Measurements from ENCODE around the gene SMYD3. TPM values are rescaled to one million over a fixed set of nuclear protein-coding genes. Genes with fewer than 3 reads are reported as not detected.

SMYD3 gene
- total RNA-seq, 2 experiments from 2014 or later = 21.3 to 21.4 TPM

- CTCF ChIA-PET = interaction anchor here (0.6 to 2.0 kb wide), 5 partner anchors 12 to 1126 kb away, joined by 3 to 6 read pairs (median 3); no protein-coding TSS in a partner anchor
- no peak for DNase-seq
- Mint-ChIP-seq H3K27ac (no peak overlapping the region), H3K4me3 (no peak overlapping the region), H3K4me1 (ENCODE audit: low read depth) (peaks cover 2% of the 10 kb centered on the region), H3K36me3 (ENCODE audit: low read depth) (peaks cover 3% of the 10 kb centered on the region), H3K9me3 (peaks cover 10% of the 10 kb centered on the region), H3K27me3 (ENCODE audit: low read depth) (no peaks in the 10 kb centered on the region)
- intact Hi-C loops (cut with micrococcal nuclease) = no loop called here
These were observed 23.4 kb upstream of the SMYD3 start for GRCh38 chr1:246530482-246530881.

- intact Hi-C loops (cut with micrococcal nuclease) = no loop called here
- DNase-seq = no peak
- CTCF ChIA-PET = no interaction called here
- Mint-ChIP-seq H3K4me3 (no peak overlapping the region), H3K36me3 (ENCODE audit: low read depth) (peaks cover 3% of the 10 kb centered on the region), H3K9me3 (peaks cover 10% of the 10 kb centered on the region), H3K27ac (no peak overlapping the region), H3K27me3 (ENCODE audit: low read depth) (no peaks in the 10 kb centered on the region), H3K4me1 (ENCODE audit: low read depth) (peaks cover 2% of the 10 kb centered on the region)
These were observed 22.1 kb upstream of the SMYD3 start for GRCh38 chr1:246528933-246529731.

DNA sequence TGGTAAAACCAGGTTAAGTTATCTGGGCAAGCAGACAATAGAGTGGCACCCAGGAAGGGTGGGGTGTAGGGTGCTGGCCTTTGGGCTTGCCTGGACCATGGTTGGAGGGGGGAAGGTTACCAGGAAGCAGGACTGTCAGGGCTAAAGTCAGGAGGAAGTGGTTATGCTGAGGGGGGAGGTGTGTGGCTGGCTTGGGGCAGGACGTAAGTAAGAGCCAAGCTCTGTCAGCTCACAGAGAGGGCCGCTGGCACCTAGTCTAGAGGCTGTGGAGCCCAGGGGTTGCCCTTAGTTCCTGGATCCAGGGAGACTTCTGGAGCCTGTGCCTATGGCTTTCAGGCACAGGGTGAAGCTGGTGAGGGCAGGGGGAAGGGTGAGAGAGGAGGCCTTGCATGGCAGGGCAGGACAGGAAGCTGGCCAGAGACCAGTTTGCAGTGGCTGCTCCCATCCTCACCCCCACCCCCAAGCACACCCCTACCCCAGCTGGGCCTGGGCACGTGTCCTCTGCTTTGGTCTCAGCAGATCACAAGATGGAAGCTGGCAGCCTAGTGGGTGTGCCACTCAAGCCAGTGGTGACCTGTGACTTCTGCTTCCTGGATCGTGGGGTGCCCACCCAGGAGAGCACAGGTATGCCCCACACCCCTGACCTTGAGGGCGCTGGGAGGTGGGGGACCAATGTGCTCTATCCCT, 20.5 kb upstream of the SMYD3 start:
- no peak for DNase-seq
- peaks cover 10% of the 10 kb centered on the region for H3K9me3 Mint-ChIP-seq
- no peak overlapping the region for H3K4me3 Mint-ChIP-seq
- H3K4me1 Mint-ChIP-seq (ENCODE audit: low read depth) = peaks cover 2% of the 10 kb centered on the region
- H3K27ac Mint-ChIP-seq = no peak overlapping the region
- CTCF ChIA-PET = no interaction called here
- intact Hi-C loops (cut with micrococcal nuclease) = no loop called here
- H3K36me3 Mint-ChIP-seq (ENCODE audit: low read depth) = peaks cover 3% of the 10 kb centered on the region
- H3K27me3 Mint-ChIP-seq (ENCODE audit: low read depth) = no peaks in the 10 kb centered on the region

DNA sequence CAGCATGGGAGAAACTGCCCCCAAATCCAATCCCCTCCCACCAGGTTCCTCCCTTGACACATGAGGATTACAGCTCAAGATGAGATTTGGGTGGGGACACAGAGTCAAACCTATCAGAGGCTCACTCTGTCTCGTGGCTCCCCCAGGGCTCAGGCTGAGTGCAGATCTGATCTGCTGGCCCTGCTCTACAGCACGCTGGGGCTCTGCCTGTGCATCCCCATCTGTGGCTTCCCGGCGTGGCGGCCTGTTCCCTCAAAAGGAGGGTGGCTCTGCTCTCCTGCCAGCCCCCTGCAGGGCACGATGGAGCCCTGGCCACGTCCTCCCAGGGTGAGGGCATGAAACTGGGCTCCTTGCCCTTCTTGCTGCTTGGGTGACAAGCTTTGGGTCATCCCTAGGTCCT, 19.8 kb upstream of the SMYD3 start:
- Mint-ChIP-seq H3K27ac (no peak overlapping the region), H3K36me3 (ENCODE audit: low read depth) (peaks cover 3% of the 10 kb centered on the region), H3K4me3 (no peak overlapping the region), H3K27me3 (ENCODE audit: low read depth) (no peaks in the 10 kb centered on the region), H3K4me1 (ENCODE audit: low read depth) (peaks cover 2% of the 10 kb centered on the region), H3K9me3 (peaks cover 10% of the 10 kb centered on the region)
- intact Hi-C loops (cut with micrococcal nuclease) = no loop called here
- CTCF ChIA-PET = no interaction called here
- no peak for DNase-seq

DNA sequence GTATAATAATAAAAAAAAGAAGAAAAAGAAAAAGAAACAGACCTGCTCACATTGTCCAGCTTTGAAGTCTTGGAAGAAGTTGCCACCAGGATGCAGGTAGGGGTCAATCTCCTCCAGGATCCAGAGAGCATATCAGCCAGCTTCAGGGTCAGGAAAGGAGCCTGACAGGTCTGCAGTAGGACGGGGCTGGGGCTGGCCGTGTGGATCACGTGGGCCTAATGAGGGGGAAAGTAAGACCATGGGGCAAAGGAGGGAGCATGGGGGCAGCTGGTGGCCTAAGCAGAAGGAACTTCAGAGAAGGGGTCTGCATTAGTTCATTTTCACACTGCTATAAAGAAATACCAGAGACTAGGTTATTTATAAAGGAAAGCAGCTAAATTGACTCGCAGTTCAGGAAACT, 19.3 kb upstream of the SMYD3 start:
- Mint-ChIP-seq H3K4me1 (ENCODE audit: low read depth) (peaks cover 2% of the 10 kb centered on the region), H3K27ac (no peak overlapping the region), H3K4me3 (no peak overlapping the region), H3K36me3 (ENCODE audit: low read depth) (peaks cover 3% of the 10 kb centered on the region), H3K27me3 (ENCODE audit: low read depth) (no peaks in the 10 kb centered on the region), H3K9me3 (peaks cover 10% of the 10 kb centered on the region)
- CTCF ChIA-PET = no interaction called here
- intact Hi-C loops (cut with micrococcal nuclease) = no loop called here
- no peak for DNase-seq

- Mint-ChIP-seq H3K36me3 (ENCODE audit: low read depth) (peaks cover 2% of the 10 kb centered on the region), H3K27ac (no peak overlapping the region), H3K4me1 (ENCODE audit: low read depth) (peaks cover under 1% of the 10 kb centered on the region), H3K27me3 (ENCODE audit: low read depth) (no peaks in the 10 kb centered on the region), H3K9me3 (peaks cover 12% of the 10 kb centered on the region), H3K4me3 (no peak overlapping the region)
- CTCF ChIA-PET = no interaction called here
- intact Hi-C loops (cut with micrococcal nuclease) = no loop called here
- no peak for DNase-seq
These were observed 12.4 kb upstream of the SMYD3 start for GRCh38 chr1:246519514-246519913.

GRCh38 chr1:246518456-246519205, 11.6 kb upstream of the SMYD3 start:
- CTCF ChIA-PET = no interaction called here
- Mint-ChIP-seq H3K27me3 (ENCODE audit: low read depth) (no peaks in the 10 kb centered on the region), H3K4me3 (no peak overlapping the region), H3K9me3 (peaks cover 14% of the 10 kb centered on the region), H3K4me1 (ENCODE audit: low read depth) (peaks cover 5% of the 10 kb centered on the region), H3K36me3 (ENCODE audit: low read depth) (peaks cover 2% of the 10 kb centered on the region), H3K27ac (no peak overlapping the region)
- DNase-seq = no peak
- intact Hi-C loops (cut with micrococcal nuclease) = no loop called here

DNA sequence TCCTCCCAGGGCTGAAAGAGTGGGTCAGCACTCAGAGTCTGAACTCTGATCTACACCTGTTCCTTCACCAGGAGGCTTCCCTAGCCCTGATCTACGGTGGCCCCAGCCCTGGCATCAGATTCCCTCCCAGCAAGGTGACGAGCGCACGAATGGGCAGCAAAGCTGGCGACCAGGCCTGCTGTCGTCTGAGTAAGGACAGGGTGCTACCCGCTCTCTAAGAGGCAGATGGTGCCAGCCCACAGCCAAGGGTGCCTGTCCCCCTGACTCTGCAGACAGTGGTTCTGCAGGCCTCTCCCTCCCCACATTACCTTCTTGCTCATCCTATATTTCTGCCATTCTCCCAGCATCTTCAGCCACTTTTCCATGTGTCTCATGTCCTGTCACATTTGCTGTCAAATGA, 10.3 kb upstream of the SMYD3 start:
- Mint-ChIP-seq H3K4me1 (ENCODE audit: low read depth) (peaks cover 6% of the 10 kb centered on the region), H3K36me3 (ENCODE audit: low read depth) (peaks cover 2% of the 10 kb centered on the region), H3K27ac (no peak overlapping the region), H3K9me3 (peaks cover 14% of the 10 kb centered on the region), H3K27me3 (ENCODE audit: low read depth) (no peaks in the 10 kb centered on the region), H3K4me3 (no peak overlapping the region)
- intact Hi-C loops (cut with micrococcal nuclease) = no loop called here
- no peak for DNase-seq
- CTCF ChIA-PET = no interaction called here

GRCh38 chr1:246516126-246516525, 9.0 kb upstream of the SMYD3 start:
- peaks cover 14% of the 10 kb centered on the region for H3K9me3 Mint-ChIP-seq
- CTCF ChIA-PET = no interaction called here
- no peak overlapping the region for H3K4me3 Mint-ChIP-seq
- DNase-seq = no peak
- no peaks in the 10 kb centered on the region for H3K27me3 Mint-ChIP-seq (ENCODE audit: low read depth)
- intact Hi-C loops (cut with micrococcal nuclease) = no loop called here
- peaks cover 2% of the 10 kb centered on the region for H3K36me3 Mint-ChIP-seq (ENCODE audit: low read depth)
- no peak overlapping the region for H3K27ac Mint-ChIP-seq
- H3K4me1 Mint-ChIP-seq (ENCODE audit: low read depth) = peaks cover 6% of the 10 kb centered on the region

GRCh38 chr1:246515390-246516005, 8.4 kb upstream of the SMYD3 start:
- CTCF ChIA-PET = no interaction called here
- peaks cover 2% of the 10 kb centered on the region for H3K36me3 Mint-ChIP-seq (ENCODE audit: low read depth)
- peaks cover 6% of the 10 kb centered on the region for H3K4me1 Mint-ChIP-seq (ENCODE audit: low read depth)
- no peak for DNase-seq
- H3K27ac Mint-ChIP-seq = no peak overlapping the region
- H3K9me3 Mint-ChIP-seq = peaks cover 14% of the 10 kb centered on the region
- H3K4me3 Mint-ChIP-seq = no peak overlapping the region
- intact Hi-C loops (cut with micrococcal nuclease) = no loop called here
- no peaks in the 10 kb centered on the region for H3K27me3 Mint-ChIP-seq (ENCODE audit: low read depth)

GRCh38 chr1:246513619-246514343, 6.7 kb upstream of the SMYD3 start:
- no peaks in the 10 kb centered on the region for H3K27me3 Mint-ChIP-seq (ENCODE audit: low read depth)
- no peak for DNase-seq
- peaks cover 14% of the 10 kb centered on the region for H3K9me3 Mint-ChIP-seq
- CTCF ChIA-PET = interaction anchor here (0.9 kb wide), 1 partner anchor 16 kb away, joined by 3 read pairs; no protein-coding TSS in a partner anchor
- no peak overlapping the region for H3K4me3 Mint-ChIP-seq
- peaks cover 6% of the 10 kb centered on the region for H3K4me1 Mint-ChIP-seq (ENCODE audit: low read depth)
- intact Hi-C loops (cut with micrococcal nuclease) = loop anchor here (1.0 kb wide), 1 partner anchor 56 kb away; no protein-coding TSS in a partner anchor
- peaks cover 2% of the 10 kb centered on the region for H3K36me3 Mint-ChIP-seq (ENCODE audit: low read depth)
- H3K27ac Mint-ChIP-seq = no peak overlapping the region

DNA sequence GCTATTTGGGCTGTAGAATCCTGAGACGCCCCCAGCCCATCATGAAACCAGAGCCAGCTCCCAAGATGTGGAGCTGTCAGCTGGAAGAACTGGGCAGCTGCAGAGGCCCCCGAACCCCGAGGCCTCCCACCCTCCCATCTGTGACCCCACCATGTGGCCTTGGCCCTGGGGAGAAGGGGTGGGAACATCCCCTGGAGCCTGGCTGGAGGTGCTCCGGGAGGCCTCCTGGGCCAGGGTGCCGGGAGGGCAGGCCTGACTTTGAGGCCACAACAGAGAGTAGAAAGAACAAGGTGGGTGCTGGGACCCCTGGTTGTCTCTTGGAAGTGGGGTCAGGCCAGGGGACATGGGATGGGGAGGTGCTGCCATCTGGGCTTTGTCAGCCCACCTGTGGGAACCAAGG, 6.0 kb upstream of the SMYD3 start:
- H3K27ac Mint-ChIP-seq = no peak overlapping the region
- H3K4me1 Mint-ChIP-seq (ENCODE audit: low read depth) = peaks cover 6% of the 10 kb centered on the region
- H3K27me3 Mint-ChIP-seq (ENCODE audit: low read depth) = no peaks in the 10 kb centered on the region
- no peak for DNase-seq
- CTCF ChIA-PET = interaction anchor here (1.3 kb wide), 1 partner anchor 176 kb away, joined by 3 read pairs; no protein-coding TSS in a partner anchor
- peaks cover 14% of the 10 kb centered on the region for H3K9me3 Mint-ChIP-seq
- peaks cover 2% of the 10 kb centered on the region for H3K36me3 Mint-ChIP-seq (ENCODE audit: low read depth)
- intact Hi-C loops (cut with micrococcal nuclease) = no loop called here
- H3K4me3 Mint-ChIP-seq = no peak overlapping the region

Measured in activated naive CD4-positive, alpha-beta T cell treated with anti-CD3 and anti-CD28 coated beads for 36 hours (primary cell).